GM19455 (cell line): Measurements from ENCODE around the gene VAMP5.
"Not testable (repeated sequence)": the region's sequence is repeated elsewhere in the genome, so short reads cannot be mapped to it uniquely, and the experiment has no call there.

Experiments used
- ATAC-seq: cut with Tn5 transposase; IDR thresholded peaks from one replicate; pipeline ENCODE4 v1.9.1; 2021; ENCODE audit not compliant: unreplicated experiment

VAMP5 gene

GRCh38 chr2:85584354-85584856 is at the start of gene VAMP5:
Gene VAMP5, plus strand, starts transcription at chr2:85584431. Its CDS starts 60 bp downstream, at chr2:85584491.
- peak; percentile 72 for ATAC-seq

GRCh38 chr2:85534881-85535280 is 49.4 kb upstream of the VAMP5 start:
- ATAC-seq = no peak

- ATAC-seq = no peak
Observed at GRCh38 chr2:85536479-85536878, 47.8 kb upstream of the VAMP5 start.

- no peak for ATAC-seq
Observed at GRCh38 chr2:85537600-85538506, 46.4 kb upstream of the VAMP5 start.

- peak; percentile 73 for ATAC-seq
Observed at GRCh38 chr2:85538507-85539360, 45.5 kb upstream of the VAMP5 start, which contains the start of gene MAT2A. Gene MAT2A, plus strand, starts transcription at chr2:85539168. Its CDS starts 120 bp downstream, at chr2:85539288.

GRCh38 chr2:85539361-85540132 is 44.7 kb upstream of the VAMP5 start:
- peak; percentile 24 for ATAC-seq

- ATAC-seq = no peak
Observed at GRCh38 chr2:85540133-85540648, 44.0 kb upstream of the VAMP5 start.

GRCh38 chr2:85541262-85541661 is 43.0 kb upstream of the VAMP5 start:
- no peak for ATAC-seq

- no peak for ATAC-seq
Observed at GRCh38 chr2:85541753-85542457, 42.3 kb upstream of the VAMP5 start.

- ATAC-seq = no peak
Observed at GRCh38 chr2:85542777-85543176, 41.5 kb upstream of the VAMP5 start.

- ATAC-seq = not testable (repeated sequence)
Observed at GRCh38 chr2:85544254-85544691, 40.0 kb upstream of the VAMP5 start.

GRCh38 chr2:85544915-85545779 is 39.1 kb upstream of the VAMP5 start:
- not testable (repeated sequence) for ATAC-seq

GRCh38 chr2:85545780-85546240 is 38.4 kb upstream of the VAMP5 start:
- no peak for ATAC-seq

- no peak for ATAC-seq
Observed at GRCh38 chr2:85547089-85547858, 37.0 kb upstream of the VAMP5 start.

GRCh38 chr2:85547859-85548607 is 36.2 kb upstream of the VAMP5 start:
- ATAC-seq = no peak

- no peak for ATAC-seq
Observed at GRCh38 chr2:85548608-85548900, 35.7 kb upstream of the VAMP5 start.

- ATAC-seq = no peak
Observed at GRCh38 chr2:85549095-85549494, 35.1 kb upstream of the VAMP5 start.
